Measurements from ENCODE around the gene INPP1.
"Not testable (repeated sequence)": the region's sequence is repeated elsewhere in the genome, so short reads cannot be mapped to it uniquely, and the experiment has no call there.

Gene INPP1, protein sequence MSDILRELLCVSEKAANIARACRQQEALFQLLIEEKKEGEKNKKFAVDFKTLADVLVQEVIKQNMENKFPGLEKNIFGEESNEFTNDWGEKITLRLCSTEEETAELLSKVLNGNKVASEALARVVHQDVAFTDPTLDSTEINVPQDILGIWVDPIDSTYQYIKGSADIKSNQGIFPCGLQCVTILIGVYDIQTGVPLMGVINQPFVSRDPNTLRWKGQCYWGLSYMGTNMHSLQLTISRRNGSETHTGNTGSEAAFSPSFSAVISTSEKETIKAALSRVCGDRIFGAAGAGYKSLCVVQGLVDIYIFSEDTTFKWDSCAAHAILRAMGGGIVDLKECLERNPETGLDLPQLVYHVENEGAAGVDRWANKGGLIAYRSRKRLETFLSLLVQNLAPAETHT

DNA sequence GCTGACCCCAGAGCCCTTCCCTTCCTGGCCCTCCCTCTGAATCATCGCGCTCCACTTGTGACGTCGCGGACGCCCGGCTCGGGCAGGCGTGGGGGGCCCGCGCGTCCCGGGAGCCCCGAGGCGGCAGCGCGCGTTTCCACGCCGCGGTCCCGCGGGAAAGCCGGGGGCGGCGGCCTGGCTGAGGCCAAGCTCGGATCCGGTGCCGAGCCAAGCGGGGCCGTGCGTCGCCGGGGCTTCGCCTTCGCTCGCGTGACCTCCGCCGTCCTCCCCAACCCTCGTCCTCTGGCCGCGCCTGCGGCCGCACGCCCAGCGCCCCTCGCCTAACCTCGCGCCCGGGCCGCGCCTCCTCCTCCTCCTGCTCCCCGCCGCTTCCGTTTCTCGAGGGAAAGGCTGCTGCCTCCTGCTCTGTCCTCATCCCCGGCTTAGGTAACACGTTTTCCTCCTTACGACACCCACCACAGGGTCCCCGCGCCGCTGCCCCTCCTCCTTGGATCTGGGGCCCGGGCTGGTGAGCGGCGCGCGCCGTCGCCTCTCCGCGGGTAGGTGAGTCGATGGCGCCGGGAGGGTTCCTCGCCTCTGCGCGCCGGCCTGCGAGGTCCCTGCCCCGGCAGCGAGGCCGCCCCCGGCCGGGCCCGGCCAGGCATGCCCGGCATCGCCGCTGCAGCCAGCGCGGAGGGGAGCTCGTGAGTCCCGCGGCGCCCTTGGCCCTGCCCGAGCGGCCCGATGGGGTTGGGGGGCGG, at the start of gene INPP1:
TSS of gene INPP1 (plus strand) at position 54 of the 740 bp plus-strand sequence. CDS start 16,514 bp downstream, outside the sequence.
- DNase-seq: peak; percentile 28

DNA sequence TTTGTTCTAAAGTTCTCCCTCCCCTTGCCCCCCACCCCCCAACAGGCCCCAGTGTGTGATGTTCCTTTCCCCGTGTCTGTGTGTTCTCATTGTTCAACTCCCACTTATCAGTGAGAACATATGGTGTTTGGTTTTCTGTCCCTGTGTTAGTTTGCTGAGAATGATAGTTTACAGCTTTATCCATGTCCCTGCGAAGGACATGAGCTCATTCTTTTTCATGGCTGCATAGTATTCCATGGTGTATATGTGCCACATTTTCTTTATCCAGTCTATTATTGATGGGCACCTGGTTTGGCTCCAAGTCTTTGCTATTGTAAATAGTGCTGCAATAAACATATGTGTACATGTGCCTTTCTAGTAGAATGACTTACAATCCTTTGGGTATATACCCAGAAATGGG, 45.5 kb upstream of the INPP1 start:
- not testable (repeated sequence) for DNase-seq

DNA sequence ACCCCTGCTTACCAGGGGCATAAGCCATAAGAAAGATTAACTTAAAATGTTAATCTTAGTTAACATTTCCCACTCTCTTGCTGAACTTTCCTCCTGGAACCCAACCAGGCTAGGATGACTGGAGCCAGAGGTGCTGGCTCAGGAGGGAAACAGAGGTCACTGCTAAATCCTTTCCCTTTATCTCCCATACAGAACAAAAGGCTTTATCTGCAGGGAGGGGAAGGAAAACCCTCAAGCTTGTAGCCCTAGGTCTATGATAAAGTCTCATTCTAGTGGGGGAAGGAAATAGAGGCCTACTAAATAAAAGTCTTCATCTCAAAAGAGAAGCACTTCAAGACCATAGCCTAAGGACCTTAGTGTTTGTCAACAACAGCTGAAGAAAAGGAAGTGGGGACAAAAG, 42.4 kb upstream of the INPP1 start:
- no peak for DNase-seq

DNA sequence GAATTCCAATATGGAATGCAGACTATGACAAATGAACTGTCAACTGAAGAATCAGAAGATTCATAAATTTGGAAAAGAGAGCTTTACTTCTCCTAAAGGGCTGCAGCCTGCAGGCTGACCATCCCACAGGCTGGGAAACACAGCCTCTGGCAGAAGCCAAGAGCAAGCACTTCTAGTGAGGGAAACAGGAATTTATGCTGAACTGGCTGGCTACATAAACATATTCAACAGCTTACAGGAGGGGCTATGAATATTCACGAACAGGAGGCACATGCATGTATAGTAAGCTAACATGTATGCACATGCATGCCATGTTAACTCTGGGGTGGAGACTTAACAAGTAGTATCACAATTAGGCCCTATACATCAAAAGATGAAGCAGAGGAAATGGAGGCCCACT, 41.3 kb upstream of the INPP1 start:
- DNase-seq: no peak

DNA sequence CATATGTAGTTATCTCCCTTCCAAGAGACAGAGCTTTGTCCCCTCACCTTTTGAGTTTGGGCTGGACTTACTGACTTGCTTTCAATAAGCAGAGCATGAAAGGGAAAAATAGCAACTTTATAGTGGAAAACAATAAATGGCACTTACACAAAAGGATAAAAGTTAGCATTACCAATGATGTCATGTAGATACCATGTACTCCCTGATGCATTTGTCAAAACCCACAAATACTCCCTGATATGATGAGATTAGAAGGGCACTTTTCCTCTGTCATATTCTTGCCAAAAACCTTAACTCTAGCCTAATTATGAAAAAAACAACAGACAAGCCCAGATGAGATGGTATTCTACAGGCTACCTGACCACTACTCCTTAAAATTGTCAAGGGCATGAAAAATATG, 39.7 kb upstream of the INPP1 start:
- no peak for DNase-seq

DNA sequence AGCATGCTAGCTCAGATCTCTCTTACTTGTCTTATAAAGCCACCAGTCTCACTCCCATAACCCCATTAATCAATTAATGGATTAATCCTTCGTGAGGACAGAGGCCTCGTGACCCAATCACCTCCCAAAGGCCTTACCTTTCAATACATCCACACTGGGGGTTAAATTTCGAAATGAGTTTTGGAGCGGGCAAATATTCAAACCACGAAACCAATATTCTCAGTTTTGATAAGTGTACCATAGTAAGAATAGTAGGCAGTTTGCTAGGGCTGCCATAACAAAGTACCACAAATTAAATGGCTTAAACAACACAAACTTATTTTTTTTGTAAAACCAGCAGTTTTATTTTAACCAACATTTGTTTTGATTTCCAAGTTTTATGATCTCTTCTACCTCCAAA, 39.0 kb upstream of the INPP1 start:
- DNase-seq: no peak

DNA sequence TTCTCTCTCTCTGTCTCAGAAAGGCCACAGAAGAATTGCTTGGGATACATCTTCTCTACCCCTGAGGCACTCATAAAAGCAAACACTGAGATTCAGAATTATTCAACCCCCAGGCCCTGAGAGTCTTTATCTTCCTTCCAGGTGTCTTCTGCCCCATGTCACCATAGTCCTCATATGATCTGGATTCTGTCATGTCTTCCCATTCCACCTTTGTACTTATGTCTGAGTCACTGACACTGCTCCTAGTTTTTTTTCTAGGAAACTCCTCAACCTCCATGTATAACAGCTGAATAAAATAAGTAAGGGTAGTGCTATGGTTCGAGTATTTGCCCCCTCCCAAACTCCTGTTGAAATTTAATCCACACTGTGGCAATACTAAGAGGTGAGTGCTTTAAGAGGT, 35.4 kb upstream of the INPP1 start:
- no peak for DNase-seq

DNA sequence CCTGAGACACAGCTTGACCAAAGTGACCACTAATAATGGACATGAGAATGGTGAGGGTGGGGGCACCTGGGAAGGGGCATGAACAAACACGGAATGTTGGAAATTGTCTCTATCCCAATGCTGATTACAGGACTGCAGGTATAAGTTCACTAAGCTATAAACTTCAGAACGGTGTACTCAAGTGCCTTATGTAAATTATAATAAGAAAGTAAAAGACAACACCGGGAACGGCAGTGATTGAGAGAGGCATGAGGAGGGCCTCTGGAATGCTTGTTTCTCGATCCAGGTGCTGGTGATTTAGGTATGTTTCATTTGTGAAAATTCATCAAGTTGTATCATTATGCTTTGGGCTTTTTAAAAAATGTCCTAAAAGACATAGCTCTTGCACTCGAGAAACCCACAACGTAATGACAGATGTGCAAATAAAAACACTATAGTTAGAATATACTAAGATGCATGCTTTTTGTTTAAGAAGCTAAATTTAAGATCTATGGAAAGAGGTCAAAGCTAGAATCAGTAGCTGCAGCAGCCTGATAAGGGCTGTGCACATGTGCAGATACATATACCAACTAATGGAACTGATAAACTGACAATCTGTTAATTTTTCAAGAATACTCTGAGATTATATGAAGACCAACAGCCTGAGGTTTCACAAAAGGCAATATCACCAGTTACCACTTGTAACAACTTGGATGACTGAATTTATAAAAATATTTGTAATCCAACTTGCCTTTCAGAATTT, 31.3 kb upstream of the INPP1 start:
- DNase-seq: no peak

DNA sequence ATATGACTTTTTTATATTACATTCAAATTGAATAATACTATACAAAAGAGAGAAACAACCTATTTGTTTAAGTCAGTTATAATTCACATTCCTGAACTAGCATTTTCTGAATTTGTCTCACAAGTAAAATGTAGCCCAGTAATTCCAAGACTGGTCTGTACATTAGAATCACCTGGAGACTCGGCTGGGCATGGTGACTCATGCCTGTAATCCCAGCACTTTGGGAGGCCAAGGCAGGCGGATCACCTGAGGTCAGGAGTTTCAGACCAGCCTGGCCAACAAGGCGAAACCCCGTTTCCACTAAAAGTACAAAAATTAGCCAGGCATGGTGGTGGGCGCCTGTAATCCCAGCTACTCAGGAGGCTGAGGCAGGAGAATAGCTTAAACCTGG, 30.8 kb upstream of the INPP1 start:
- DNase-seq: not testable (repeated sequence)

DNA sequence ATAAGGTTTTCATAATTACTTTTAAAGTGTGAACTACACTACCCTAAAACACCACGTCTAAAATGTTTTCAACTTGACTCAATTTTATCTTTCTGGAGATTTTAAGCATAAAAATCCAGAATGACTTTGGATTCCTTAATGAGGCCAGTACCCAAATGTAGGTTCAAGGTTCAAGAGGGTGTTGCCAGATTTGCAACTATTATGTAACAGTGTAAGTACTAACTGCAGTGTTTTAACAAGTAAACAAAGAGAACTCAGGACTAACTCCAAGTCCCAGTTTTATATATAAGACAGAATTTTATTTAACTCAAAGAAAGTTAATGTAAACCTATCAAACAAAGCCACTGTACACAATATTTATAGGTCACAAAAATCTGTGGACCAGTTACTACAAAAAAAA, 29.5 kb upstream of the INPP1 start:
- DNase-seq: no peak

DNA sequence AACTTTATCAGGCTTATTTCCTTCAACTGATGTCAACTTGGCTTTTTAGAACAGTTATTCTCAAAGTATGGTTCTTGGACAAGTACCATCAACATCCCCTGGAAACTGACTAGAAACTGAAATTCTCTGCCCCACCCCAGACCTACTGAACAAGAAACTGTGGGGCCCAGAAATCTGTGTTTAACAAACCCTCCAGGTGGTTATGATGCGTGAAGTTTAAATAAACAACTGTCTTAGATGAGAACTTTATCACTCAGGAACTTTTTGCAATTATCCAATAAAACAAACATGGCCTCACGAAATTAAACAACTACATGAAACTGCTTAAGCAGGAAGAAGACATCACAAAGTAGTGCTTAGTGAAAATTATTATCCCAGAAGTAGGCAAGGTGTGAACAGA, 28.1 kb upstream of the INPP1 start:
- no peak for DNase-seq

DNA sequence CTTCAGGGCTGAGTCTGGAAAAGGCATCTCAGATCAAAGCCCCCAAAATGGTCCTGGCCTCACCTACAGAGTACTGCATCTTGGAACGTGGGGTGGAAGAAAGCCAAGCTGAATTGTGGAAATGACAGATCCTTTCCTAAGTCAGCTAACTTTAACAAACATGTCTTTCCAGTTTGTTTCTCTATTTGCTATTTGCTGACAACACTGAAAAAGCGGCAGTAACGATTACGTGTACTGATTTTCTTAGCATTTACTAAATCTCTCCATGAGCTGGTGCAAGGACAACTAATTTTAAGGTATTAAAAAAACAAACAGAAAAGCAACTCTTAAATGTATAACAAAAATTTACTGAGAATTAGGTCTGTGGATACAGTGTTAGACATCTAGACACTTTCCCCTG, 24.9 kb upstream of the INPP1 start:
- DNase-seq: no peak

DNA sequence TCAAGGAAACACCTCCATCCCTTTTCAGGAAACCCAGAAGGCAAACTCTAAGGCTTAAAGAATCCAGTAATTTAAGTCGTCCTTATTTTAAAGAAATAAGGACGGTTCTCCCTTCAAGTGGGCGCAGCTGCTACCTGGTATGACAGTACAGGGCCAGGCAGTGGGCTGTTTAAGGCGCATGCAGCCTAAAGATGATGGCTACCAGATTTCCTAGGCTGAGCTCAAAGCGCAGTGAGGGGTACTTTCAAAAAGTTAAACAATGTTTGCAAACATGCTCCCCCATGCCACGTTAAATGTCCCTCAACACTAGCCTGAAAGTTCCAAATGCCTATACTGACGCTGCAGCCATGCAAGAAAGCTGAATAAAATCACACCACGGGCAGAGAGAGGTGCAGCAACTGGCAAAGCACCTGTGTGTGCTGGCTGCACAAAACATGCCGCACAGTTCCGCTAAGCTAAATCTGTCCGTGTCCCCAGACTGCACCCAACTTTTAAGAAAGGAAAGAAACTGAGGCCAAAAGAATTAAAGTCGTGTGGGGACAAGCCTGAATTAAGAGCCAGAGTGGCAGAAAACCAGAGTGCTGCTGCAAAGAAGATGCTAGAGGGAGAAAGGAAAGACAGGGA, 24.3 kb upstream of the INPP1 start:
- no peak for DNase-seq

DNA sequence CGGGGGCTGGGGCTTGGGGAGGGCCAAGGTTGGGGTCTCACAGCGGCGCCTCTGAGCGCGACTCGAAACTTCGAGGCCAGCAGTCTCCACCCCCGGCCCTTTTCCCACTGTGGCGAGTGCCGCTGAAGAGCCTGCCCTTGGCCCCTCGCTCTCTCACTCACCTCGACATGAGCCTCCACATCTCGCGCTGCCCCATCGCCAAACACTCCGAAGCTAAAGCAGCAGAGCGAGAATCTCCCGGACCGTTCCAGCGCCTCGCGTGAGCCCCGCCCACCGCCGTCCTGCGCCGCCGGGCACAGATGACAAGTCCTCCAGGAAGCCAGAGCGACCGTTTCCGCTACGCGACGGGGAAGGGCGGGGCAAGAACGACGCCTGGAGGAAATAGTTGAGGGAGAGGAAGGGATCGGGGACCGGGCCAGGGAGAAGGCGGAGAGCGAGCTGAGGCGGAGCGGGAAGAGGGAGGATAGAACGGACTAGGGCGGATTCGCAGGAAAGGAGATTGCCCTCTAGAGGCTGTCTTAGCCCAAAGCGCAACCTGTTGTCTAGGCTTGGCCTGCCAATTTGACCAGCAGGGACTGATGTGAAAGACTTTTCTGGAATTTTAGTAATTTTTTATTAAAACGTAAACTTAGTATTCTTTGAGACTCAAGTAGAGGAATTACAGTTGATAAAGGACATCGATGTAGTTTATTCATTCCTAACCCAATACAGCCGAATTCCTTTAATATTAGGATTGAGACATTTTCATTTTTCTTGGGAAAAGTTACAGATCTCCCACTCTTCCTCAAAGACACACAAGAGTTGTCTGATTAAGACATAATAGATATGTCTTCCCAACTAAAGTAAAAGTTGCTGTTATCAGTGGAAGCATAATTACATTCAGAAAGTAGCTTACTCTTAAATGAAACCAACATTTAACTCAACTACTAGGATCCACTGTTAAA, 23.6 kb upstream of the INPP1 start, which contains the start of gene HIBCH:
TSS of gene HIBCH (minus strand) at position 272 of the 944 bp plus-strand sequence. CDS start at position 196, 76 bp downstream.
- peak; percentile 76 for DNase-seq

DNA sequence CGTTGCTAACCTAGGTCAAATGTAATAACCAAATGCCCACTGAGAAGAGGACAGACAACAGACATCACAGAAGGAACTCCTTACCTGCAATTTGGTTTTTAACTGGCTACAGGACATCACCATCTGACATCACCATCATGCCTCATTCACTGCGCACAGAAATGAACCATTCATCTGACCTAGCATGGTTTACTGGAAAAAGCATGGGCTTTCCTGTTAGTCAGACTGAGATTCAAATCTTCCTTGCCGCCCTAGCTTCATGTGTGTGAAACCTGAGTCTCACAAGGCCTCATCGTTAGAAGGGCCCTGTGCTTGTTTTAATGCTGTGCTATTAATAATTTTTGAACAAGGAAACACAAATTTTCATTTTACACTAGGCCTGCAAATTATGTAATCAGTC, 22.7 kb upstream of the INPP1 start:
- DNase-seq: no peak

DNA sequence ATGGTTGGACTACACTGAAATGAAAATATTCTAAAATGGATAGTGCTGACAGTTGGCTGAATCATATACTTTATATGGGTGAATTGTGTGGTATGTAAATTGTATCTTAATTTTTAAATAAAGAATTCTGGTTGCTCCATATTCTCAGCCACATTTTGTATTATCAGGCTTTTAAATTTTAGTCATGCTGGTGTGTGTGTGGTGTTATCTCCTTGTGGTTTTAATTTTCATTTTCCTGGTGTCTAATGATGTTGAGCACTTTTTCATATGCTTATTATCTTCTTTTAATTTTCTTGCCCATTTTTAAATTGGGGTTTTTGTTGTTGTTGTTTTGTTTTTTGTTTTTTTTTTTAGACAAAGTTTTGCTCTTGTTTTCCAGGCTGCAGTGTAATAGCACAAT, 20.0 kb upstream of the INPP1 start:
- DNase-seq: no peak

DNA sequence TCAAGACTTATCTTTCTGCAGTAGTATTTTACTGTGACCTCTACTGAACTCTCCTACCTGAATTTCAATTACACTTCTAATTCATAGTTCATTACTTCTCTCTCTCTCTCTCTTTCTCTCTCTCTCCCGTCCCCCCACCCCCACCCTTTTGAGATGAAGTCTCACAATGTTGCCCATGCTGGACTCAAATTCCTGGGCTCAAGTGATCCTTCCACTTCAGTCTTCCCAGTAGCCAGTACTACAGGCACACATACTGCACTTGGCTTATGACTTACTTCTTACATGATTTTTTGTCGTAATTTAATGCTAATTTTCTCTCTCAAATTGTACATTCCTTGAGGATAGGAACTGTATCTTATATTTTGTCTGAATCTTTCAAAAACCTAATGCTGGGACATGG, 17.8 kb upstream of the INPP1 start:
- no peak for DNase-seq

DNA sequence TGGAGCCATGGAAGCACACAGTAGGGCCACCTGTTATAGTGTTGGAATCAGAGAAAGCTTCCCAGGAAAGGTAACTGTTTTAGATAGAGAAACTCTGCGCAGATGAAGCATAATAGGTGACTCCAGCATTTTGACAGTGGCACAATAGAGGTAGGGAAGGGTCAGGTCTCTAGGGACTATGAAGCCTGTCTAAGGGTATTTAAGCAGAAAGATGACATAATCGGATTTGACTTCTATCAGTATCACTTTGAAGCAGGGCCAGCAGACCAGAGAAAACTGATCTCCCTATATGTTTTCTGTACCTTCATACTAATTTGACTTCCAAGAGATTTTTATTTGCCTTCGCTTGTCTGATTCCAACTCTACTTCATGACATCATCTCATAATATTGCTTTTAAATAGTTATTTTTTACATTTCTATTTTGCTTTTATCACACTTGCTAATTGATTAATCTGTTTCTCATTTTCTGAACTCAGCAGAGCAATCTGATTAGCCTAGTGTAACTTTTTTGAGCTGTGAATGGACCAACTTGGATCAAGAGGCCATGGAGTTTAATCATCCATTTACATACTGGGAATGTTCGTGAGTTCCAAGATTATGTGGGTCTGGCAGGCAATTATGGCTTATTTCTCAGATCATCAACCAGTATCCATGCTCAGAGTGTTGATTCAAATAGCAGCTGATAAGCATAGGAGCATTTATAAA, 15.4 kb upstream of the INPP1 start:
- DNase-seq: no peak

DNA sequence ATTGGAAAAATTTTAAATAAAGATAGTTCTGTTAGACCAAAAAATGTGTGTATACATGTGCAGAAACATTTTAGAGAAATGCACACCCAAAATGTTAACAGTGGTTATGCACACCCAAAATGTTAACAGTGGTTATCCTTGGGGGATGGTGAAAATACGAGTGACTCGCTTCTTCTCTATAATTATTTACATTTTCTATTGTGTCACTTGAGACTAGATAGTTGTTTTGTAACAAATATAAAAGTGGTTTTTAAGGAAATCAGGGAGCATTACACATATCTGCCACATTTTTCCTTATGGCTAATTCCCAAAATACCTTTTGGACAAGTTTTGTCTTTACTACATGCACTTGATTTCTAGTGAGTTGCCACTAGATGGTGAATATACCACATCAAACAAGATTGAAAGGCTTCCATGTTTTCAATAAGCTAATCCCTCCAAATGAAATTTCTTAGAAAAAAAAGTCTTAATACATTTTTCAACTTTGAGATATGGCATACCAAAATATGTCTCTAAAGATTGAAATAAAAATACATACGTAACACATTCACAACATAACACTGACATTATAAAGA, 14.7 kb upstream of the INPP1 start:
- no peak for DNase-seq

DNA sequence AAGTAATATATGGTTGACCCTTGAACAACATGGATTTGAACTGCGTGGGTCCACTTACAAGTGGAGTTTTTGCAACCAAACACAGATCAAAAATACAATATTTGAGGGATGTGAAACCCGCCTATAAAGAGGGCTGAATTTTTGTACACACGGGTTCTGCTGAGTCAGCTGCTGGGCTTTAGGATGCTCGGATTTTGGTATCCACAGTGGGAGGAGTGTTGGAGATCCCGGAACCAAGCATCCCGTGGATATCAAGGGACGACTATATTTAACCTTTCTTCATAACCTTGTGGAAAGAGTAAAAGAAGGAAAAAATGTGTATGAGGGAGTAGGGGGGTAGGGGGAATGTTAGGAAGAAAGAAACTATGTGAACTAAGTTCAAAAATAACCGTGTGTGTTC, 10.0 kb upstream of the INPP1 start:
- DNase-seq: no peak

DNA sequence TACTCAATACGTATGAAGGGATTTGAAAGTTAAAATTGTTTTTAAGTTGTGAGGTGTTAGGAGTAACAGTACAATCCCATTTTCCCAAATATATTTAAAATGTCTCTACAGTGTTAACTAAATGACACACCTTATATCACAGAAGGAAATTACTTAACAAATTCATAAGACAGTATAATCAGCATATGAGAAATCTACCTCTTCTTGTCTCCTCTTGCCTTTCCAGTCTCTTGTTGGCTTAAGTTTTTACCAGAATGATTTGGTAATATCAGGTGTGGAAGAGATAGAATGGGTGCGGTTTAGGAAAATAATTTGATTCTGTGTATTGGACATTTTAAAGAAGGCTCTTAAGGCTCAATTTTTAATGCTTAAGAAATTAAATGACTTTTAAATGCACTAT, 9.5 kb upstream of the INPP1 start:
- no peak for DNase-seq
